ENCODE results near the gene OR7G3.

DNA sequence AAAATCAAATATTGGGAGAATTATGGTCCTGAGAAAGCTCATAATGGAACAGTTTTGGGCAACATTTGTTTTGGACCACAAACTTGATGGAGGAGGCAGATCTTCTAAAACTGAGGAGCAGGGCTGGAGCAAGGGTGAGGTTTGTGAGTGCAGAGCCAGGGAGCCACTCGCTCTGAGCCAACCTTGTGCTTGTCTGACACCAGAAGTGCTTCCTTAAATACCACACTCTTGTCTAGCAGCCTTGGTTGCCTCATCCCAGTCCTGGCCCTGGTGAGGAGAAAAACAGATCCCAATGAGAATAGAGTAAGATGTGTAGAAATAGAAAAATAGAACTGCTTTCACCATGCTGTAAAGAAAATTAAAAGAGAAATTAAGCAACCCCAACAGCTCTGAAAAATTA is 20.1 kb upstream of the OR7G3 start:
- TF ChIP-seq, protein P1, sequence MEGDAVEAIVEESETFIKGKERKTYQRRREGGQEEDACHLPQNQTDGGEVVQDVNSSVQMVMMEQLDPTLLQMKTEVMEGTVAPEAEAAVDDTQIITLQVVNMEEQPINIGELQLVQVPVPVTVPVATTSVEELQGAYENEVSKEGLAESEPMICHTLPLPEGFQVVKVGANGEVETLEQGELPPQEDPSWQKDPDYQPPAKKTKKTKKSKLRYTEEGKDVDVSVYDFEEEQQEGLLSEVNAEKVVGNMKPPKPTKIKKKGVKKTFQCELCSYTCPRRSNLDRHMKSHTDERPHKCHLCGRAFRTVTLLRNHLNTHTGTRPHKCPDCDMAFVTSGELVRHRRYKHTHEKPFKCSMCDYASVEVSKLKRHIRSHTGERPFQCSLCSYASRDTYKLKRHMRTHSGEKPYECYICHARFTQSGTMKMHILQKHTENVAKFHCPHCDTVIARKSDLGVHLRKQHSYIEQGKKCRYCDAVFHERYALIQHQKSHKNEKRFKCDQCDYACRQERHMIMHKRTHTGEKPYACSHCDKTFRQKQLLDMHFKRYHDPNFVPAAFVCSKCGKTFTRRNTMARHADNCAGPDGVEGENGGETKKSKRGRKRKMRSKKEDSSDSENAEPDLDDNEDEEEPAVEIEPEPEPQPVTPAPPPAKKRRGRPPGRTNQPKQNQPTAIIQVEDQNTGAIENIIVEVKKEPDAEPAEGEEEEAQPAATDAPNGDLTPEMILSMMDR (conservative IDR thresholded peaks at IDR 0.05; ENCODE audit: low read length): no peak
- TF ChIP-seq EZH2phosphoT487 (IDR thresholded peaks at IDR 0.05; ENCODE audit: borderline replicate concordance): no peak
